Nephron (organoid): ENCODE measurements around the gene CPN1.

ENCODE experiments used
- H3K27ac Mint-ChIP-seq, 3 experiments: 2 replicates each; pipeline ENCODE4 v1.8.0; 2020; ENCODE audit warnings: mixed read lengths in 3 of 3, mild to moderate bottlenecking in 2 of 3, moderate library complexity in 1 of 3
- H3K27me3 Mint-ChIP-seq: 2 replicates; pipeline ENCODE4 v1.8.0; 2021; ENCODE audit warnings: low read depth, mild to moderate bottlenecking, moderate library complexity, mixed read lengths
- H3K36me3 Mint-ChIP-seq: 2 replicates; pipeline ENCODE4 v1.8.0; 2020; ENCODE audit warnings: low read depth, mixed read lengths
- H3K4me1 Mint-ChIP-seq: 2 replicates; pipeline ENCODE4 v1.8.0; 2020; ENCODE audit warnings: mixed read lengths
- H3K4me3 Mint-ChIP-seq, 3 experiments: 2 replicates each; pipeline ENCODE4 v1.8.0; 2020; ENCODE audit warnings: mild to moderate bottlenecking in 3 of 3, mixed read lengths in 3 of 3, moderate library complexity in 2 of 3
- H3K9me3 Mint-ChIP-seq: 2 replicates; pipeline ENCODE4 v1.8.0; 2020; ENCODE audit warnings: mixed read lengths
- CTCF ChIP-seq, 3 experiments: fragments of 200-600 bp; sonication (generic); IDR thresholded peaks; one replicate each; pipeline ENCODE4 v1.5.0; 2021; ENCODE audit warnings: antibody characterized with exemption in 3 of 3; ENCODE audit not compliant: unreplicated experiment in 3 of 3

The CPN1 gene

GRCh38 chr10:100106865-100107264, 25.2 kb upstream of the CPN1 start:
- no peak for TF ChIP-seq CTCF (IDR thresholded peaks at IDR 0.05; ENCODE audit: unreplicated experiment in 3 of 3)
- Mint-ChIP-seq H3K27me3 (peaks cover 4% of the 10 kb centered on the region), H3K9me3 (peaks cover 18% of the 10 kb centered on the region), H3K4me3 (no peak overlapping the region), H3K36me3 (no peaks in the 10 kb centered on the region), H3K4me1 (peaks cover 3% of the 10 kb centered on the region), H3K27ac (no peak overlapping the region)

GRCh38 chr10:100104300-100104699, 22.6 kb upstream of the CPN1 start:
- no peaks in the 10 kb centered on the region for H3K36me3 Mint-ChIP-seq
- no peaks in the 10 kb centered on the region for H3K4me1 Mint-ChIP-seq
- H3K9me3 Mint-ChIP-seq = peaks cover 20% of the 10 kb centered on the region
- no peak for TF ChIP-seq CTCF (IDR thresholded peaks at IDR 0.05; ENCODE audit: unreplicated experiment in 3 of 3)
- no peak overlapping the region for H3K27ac Mint-ChIP-seq
- peaks cover 4% of the 10 kb centered on the region for H3K27me3 Mint-ChIP-seq
- H3K4me3 Mint-ChIP-seq = no peak overlapping the region

DNA sequence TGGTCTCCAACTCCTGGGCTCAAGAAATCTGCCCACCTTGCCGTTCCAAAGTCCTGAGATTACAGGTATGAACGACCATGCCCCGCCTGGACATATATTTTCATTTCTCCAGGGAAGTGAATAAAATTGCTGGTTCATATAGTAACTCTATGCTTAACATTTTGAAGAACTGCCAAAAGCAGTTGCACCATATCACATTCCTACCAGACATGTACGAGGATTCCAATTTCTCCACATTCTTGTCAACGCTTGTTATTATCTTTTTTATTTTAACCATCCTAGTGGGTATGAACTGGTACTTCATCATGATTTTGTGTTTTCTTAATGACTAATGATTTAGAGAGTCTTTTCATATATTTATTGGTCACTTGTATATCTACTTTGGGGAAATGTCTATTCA, 21.9 kb upstream of the CPN1 start:
- no peaks in the 10 kb centered on the region for H3K4me1 Mint-ChIP-seq
- H3K27me3 Mint-ChIP-seq = peaks cover 4% of the 10 kb centered on the region
- H3K9me3 Mint-ChIP-seq = peaks cover 20% of the 10 kb centered on the region
- TF ChIP-seq CTCF (IDR thresholded peaks at IDR 0.05; ENCODE audit: unreplicated experiment in 3 of 3) = no peak
- H3K4me3 Mint-ChIP-seq = no peak overlapping the region
- no peaks in the 10 kb centered on the region for H3K36me3 Mint-ChIP-seq
- H3K27ac Mint-ChIP-seq = no peak overlapping the region

GRCh38 chr10:100101192-100102076, 19.8 kb upstream of the CPN1 start:
- Mint-ChIP-seq H3K4me1 (no peaks in the 10 kb centered on the region), H3K9me3 (peaks cover 33% of the 10 kb centered on the region), H3K27ac (no peak overlapping the region)

GRCh38 chr10:100100651-100101184, 19.0 kb upstream of the CPN1 start:
- Mint-ChIP-seq H3K4me1 (no peaks in the 10 kb centered on the region), H3K9me3 (peaks cover 37% of the 10 kb centered on the region), H3K4me3 (no peak overlapping the region), H3K27me3 (peaks cover 4% of the 10 kb centered on the region), H3K27ac (no peak overlapping the region), H3K36me3 (no peaks in the 10 kb centered on the region)
- peak in 2 of 3 experiments; percentile 9 to 17 for TF ChIP-seq CTCF (IDR thresholded peaks at IDR 0.05; ENCODE audit: unreplicated experiment in 3 of 3)

More at GRCh38 chr10:100101192-100102076, 19.8 kb upstream of the CPN1 start:
- Mint-ChIP-seq H3K36me3 (no peaks in the 10 kb centered on the region), H3K27me3 (peaks cover 4% of the 10 kb centered on the region), H3K4me3 (no peak overlapping the region)
- TF ChIP-seq CTCF (IDR thresholded peaks at IDR 0.05; ENCODE audit: unreplicated experiment in 3 of 3) = no peak
